Thoracic aorta (tissue), 2 donors: Measurements from ENCODE around the gene ZNF69. TPM values are rescaled to one million over a fixed set of nuclear protein-coding genes. Genes with fewer than 3 reads are reported as not detected.
"Not testable (repeated sequence)": the region's sequence is repeated elsewhere in the genome, so short reads cannot be mapped to it uniquely, and the experiment has no call there.

Experiments
- ATAC-seq: fragments of 150-250 bp; one replicate; pipeline ENCODE4 v1.8.0; 2017; ENCODE audit warnings: low read depth; ENCODE audit not compliant: insufficient number of reproducible peaks, low FRiP score
- DNase-seq: peaks from one replicate; pipeline ENCODE4 v3.0.0-alpha.2; 2020; ENCODE audit warnings: low spot score
- H3K27ac ChIP-seq, 2 donors: fragments of 200-600 bp; sonication (generic); 1 replicate in 1 of 2; 2 replicates in 1 of 2; pipeline ENCODE4 v1.5.1; 2016; ENCODE audit warnings: mild to moderate bottlenecking in 2 of 2, moderate library complexity in 2 of 2
- H3K27me3 ChIP-seq: fragments of 200-600 bp; sonication (generic); replicated peaks from 2 replicates; pipeline ENCODE4 v1.6.0; 2016; ENCODE audit warnings: mild to moderate bottlenecking; ENCODE audit not compliant: insufficient read depth
- H3K36me3 ChIP-seq: fragments of 200-600 bp; sonication (generic); one replicate; pipeline ENCODE4 v1.5.1; 2016
- H3K4me1 ChIP-seq, 2 donors: fragments of 200-600 bp; sonication (generic); 1 replicate in 1 of 2; 2 replicates in 1 of 2; pipeline versions ENCODE4 v1.5.1 to v1.6.0; 2016; ENCODE audit warnings: low read depth in 2 of 2, mild to moderate bottlenecking in 1 of 2; ENCODE audit not compliant: control insufficient read depth in 1 of 2
- H3K4me3 ChIP-seq: fragments of 200-600 bp; sonication (generic); 2 replicates; pipeline ENCODE4 v1.5.1; 2016; ENCODE audit warnings: mild to moderate bottlenecking
- H3K9me3 ChIP-seq: fragments of 200-600 bp; sonication (generic); 2 replicates; pipeline ENCODE4 v1.5.1; 2016
- CTCF ChIP-seq: fragments of 200-600 bp; sonication (generic); IDR thresholded peaks from one replicate; pipeline ENCODE4 v1.5.1; 2019; ENCODE audit warnings: antibody characterized with exemption
- total RNA-seq, 2 donors: library from RNA; depleted of rRNA; stranded (reverse); fragments of >200 nt; gene quantifications; one replicate each; pipeline versions ENCODE4 v1.1.0 to v1.2.3, GENCODE V29; 2016

Gene ZNF69
- total RNA-seq, 2 donors from 2014 or later = 10.4 to 15.0 TPM

DNA sequence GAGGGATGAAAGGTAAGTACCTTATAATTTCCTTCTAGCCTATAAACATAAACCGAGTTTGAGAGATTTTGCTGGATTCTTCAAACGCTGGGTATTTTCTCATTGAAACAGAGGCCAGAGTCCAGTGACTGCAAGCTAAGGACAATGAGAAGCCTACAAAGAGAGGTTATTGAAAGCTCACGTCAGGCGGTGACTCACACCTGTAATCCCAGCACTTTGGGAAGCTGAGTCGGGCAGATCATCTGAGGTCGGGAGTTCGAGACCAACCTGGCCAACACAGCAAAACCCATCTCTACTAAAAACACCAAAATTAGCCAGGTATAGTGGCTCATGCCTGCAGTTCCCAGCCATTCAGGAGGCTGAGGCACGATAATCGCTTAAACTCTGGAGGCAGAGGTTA is 15.0 kb upstream of the ZNF69 start:
- no peak overlapping the region for H3K4me3 ChIP-seq
- no peaks in the 10 kb centered on the region for H3K4me1 ChIP-seq
- no peaks in the 10 kb centered on the region for H3K27me3 ChIP-seq
- no peak overlapping the region for H3K27ac ChIP-seq
- DNase-seq = no peak
- peaks cover 38% of the 10 kb centered on the region for H3K9me3 ChIP-seq
- H3K36me3 ChIP-seq = peaks cover 15% of the 10 kb centered on the region
- no peak for TF ChIP-seq CTCF
- ATAC-seq = no peak

GRCh38 chr19:11873762-11874161 is 13.8 kb upstream of the ZNF69 start:
- TF ChIP-seq CTCF = no peak
- peaks cover 27% of the 10 kb centered on the region for H3K9me3 ChIP-seq
- no peak overlapping the region for H3K27ac ChIP-seq
- H3K4me1 ChIP-seq = no peaks in the 10 kb centered on the region
- H3K36me3 ChIP-seq = peaks cover 4% of the 10 kb centered on the region
- H3K27me3 ChIP-seq = no peaks in the 10 kb centered on the region
- DNase-seq (no peak), ATAC-seq (no peak)
- no peak overlapping the region for H3K4me3 ChIP-seq

DNA sequence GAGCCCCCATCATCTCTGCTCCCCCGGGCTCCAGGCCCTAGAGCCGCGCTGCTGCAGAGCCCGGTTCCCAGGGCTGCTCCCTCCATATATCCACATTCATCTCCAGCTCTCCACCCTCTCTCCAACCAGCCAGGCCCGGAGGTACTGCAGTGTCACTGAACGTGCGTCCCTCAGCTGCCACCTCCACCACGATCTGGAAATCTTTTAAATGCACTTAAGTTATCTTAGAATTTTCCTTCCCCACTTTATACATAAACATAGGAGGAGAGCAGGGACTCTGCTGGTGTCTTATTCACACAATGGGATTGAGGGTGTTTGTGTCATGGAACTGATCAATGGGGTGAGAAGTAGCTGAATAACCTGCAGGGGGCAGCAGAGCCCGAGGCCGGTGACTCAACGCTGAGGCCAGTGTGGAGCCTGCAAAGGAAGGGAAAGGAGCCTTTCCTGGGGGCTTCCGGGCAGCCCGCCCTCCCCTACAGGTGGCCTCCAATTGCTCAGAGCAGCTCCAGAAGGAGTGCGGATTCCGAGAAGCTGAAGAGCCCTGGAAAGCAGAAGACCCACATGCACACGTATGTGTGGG is 7.8 kb upstream of the ZNF69 start:
- not testable (repeated sequence) for H3K9me3 ChIP-seq, H3K4me1 ChIP-seq, H3K27ac ChIP-seq, ATAC-seq, H3K36me3 ChIP-seq, H3K27me3 ChIP-seq, H3K4me3 ChIP-seq, DNase-seq

DNA sequence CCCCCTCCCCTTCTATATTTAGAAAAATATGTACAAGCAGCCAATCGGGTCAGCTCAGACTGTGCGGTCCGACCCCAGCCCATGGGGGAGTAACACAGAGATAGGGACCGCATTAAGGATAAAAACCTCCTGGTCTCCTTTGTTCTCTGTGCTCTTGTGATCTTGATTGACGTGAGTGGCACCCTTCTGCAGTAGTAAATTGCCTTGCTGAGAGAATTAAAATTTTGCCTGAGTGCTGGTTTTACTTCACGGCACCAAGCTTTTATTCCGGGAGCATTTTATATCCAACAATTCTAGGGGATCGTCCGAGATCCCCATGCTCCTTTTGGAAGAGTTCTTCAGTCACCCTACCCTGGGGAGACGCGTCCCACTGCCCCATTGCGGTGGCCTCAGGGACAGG is 7.0 kb upstream of the ZNF69 start:
- ATAC-seq (no peak), DNase-seq (no peak)
- Histone ChIP-seq H3K36me3 (no peaks in the 10 kb centered on the region), H3K4me3 (no peak overlapping the region), H3K4me1 (no peaks in the 10 kb centered on the region), H3K27ac (no peak overlapping the region), H3K27me3 (no peaks in the 10 kb centered on the region), H3K9me3 (no peaks in the 10 kb centered on the region)
- TF ChIP-seq CTCF = no peak

GRCh38 chr19:11881151-11881800 is 6.3 kb upstream of the ZNF69 start:
- TF ChIP-seq CTCF = peak; percentile 41
- H3K9me3 ChIP-seq = no peaks in the 10 kb centered on the region
- no peaks in the 10 kb centered on the region for H3K36me3 ChIP-seq
- DNase-seq = no peak
- no peak for ATAC-seq
- no peak overlapping the region for H3K4me3 ChIP-seq
- H3K27ac ChIP-seq = no peak overlapping the region
- H3K27me3 ChIP-seq = no peaks in the 10 kb centered on the region
- H3K4me1 ChIP-seq = no peaks in the 10 kb centered on the region

GRCh38 chr19:11882606-11883005 is 5.0 kb upstream of the ZNF69 start:
- Histone ChIP-seq H3K9me3 (no peaks in the 10 kb centered on the region), H3K27ac (no peak overlapping the region), H3K4me3 (no peak overlapping the region), H3K27me3 (no peaks in the 10 kb centered on the region), H3K4me1 (peaks cover 0 to 4% of the 10 kb centered on the region in 2 donors), H3K36me3 (no peaks in the 10 kb centered on the region)
- TF ChIP-seq CTCF = no peak
- DNase-seq (no peak), ATAC-seq (no peak)
